ENCODE results near the gene NHERF2.

GRCh38 chr16:2053897-2054296 is 27.2 kb downstream of the NHERF2 start:
- TF ChIP-seq, protein P1, sequence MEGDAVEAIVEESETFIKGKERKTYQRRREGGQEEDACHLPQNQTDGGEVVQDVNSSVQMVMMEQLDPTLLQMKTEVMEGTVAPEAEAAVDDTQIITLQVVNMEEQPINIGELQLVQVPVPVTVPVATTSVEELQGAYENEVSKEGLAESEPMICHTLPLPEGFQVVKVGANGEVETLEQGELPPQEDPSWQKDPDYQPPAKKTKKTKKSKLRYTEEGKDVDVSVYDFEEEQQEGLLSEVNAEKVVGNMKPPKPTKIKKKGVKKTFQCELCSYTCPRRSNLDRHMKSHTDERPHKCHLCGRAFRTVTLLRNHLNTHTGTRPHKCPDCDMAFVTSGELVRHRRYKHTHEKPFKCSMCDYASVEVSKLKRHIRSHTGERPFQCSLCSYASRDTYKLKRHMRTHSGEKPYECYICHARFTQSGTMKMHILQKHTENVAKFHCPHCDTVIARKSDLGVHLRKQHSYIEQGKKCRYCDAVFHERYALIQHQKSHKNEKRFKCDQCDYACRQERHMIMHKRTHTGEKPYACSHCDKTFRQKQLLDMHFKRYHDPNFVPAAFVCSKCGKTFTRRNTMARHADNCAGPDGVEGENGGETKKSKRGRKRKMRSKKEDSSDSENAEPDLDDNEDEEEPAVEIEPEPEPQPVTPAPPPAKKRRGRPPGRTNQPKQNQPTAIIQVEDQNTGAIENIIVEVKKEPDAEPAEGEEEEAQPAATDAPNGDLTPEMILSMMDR (IDR thresholded peaks at IDR 0.05) = no peak
- TF ChIP-seq POLR2A (IDR thresholded peaks at IDR 0.05) = no peak
